ENCODE data around the gene WDR91.
"Not testable (repeated sequence)": the region's sequence is repeated elsewhere in the genome, so short reads cannot be mapped to it uniquely, and the experiment has no call there.

DNA sequence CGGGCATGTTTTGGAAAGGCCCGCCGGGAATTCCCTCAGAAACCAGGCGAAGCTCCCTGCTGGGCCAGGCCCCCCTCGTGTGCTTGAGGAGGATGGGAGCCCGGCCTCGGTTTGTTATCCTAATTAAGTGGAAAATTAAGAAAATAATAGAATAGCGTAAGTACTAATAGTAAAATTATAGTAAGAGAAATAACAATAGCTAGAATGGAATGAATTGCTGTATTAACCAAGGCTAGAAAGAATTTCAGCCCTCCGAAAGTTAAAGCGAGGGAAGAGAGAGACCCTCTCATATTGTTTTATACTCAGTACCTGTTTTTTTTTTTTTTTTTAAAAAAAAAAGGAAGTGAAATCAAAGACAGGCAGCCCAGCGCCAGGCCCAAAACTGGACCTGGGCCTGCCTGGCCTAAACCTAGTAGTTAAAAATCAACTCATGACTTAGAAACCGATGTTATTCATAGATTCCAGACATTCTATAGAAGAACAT lies 40.3 kb downstream of the WDR91 start:
- not testable (repeated sequence) for TF ChIP-seq POLR2A (IDR thresholded peaks at IDR 0.05)
- TF ChIP-seq, protein P1, sequence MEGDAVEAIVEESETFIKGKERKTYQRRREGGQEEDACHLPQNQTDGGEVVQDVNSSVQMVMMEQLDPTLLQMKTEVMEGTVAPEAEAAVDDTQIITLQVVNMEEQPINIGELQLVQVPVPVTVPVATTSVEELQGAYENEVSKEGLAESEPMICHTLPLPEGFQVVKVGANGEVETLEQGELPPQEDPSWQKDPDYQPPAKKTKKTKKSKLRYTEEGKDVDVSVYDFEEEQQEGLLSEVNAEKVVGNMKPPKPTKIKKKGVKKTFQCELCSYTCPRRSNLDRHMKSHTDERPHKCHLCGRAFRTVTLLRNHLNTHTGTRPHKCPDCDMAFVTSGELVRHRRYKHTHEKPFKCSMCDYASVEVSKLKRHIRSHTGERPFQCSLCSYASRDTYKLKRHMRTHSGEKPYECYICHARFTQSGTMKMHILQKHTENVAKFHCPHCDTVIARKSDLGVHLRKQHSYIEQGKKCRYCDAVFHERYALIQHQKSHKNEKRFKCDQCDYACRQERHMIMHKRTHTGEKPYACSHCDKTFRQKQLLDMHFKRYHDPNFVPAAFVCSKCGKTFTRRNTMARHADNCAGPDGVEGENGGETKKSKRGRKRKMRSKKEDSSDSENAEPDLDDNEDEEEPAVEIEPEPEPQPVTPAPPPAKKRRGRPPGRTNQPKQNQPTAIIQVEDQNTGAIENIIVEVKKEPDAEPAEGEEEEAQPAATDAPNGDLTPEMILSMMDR (IDR thresholded peaks at IDR 0.05), result peak in 3 of 12 donors; percentile 2 to 13 (median 7)

Data from heart left ventricle (tissue), 13 donors.